ENCODE data around the gene PDP2. TPM values are rescaled to one million over a fixed set of nuclear protein-coding genes. Genes with fewer than 3 reads are reported as not detected.

Gene PDP2
- total RNA-seq, 1 experiment from 2014 or later: 2.5 TPM

- Histone ChIP-seq H3K27me3 (no peaks in the 10 kb centered on the region), H3K9me3 (no peaks in the 10 kb centered on the region), H3K36me3 (no peaks in the 10 kb centered on the region), H3K4me3 (peak overlapping the region; percentile 40)
- DNase-seq: peak; percentile 91
Observed at GRCh38 chr16:66872943-66873684, 7.2 kb upstream of the PDP2 start.

GRCh38 chr16:66873685-66874055, 6.6 kb upstream of the PDP2 start:
- no peaks in the 10 kb centered on the region for H3K9me3 ChIP-seq
- H3K36me3 ChIP-seq: no peaks in the 10 kb centered on the region
- H3K27me3 ChIP-seq: no peaks in the 10 kb centered on the region
- no peak overlapping the region for H3K4me3 ChIP-seq
- no peak for DNase-seq

GRCh38 chr16:66874079-66874775, 6.1 kb upstream of the PDP2 start:
- Histone ChIP-seq H3K27me3 (no peaks in the 10 kb centered on the region), H3K4me3 (no peak overlapping the region), H3K9me3 (no peaks in the 10 kb centered on the region), H3K36me3 (no peaks in the 10 kb centered on the region)
- no peak for DNase-seq

GRCh38 chr16:66878067-66878466, 2.2 kb upstream of the PDP2 start:
- H3K36me3 ChIP-seq: no peaks in the 10 kb centered on the region
- no peaks in the 10 kb centered on the region for H3K9me3 ChIP-seq
- no peak for DNase-seq
- no peaks in the 10 kb centered on the region for H3K27me3 ChIP-seq
- H3K4me3 ChIP-seq: no peak overlapping the region

- peak; percentile 28 for DNase-seq
- H3K27me3 ChIP-seq: no peaks in the 10 kb centered on the region
- H3K9me3 ChIP-seq: no peaks in the 10 kb centered on the region
- peak overlapping the region; percentile 80 for H3K4me3 ChIP-seq
- H3K36me3 ChIP-seq: no peaks in the 10 kb centered on the region
Observed at GRCh38 chr16:66881014-66881417, 701 bp downstream of the PDP2 start.

- H3K36me3 ChIP-seq: no peaks in the 10 kb centered on the region
- no peak for DNase-seq
- H3K27me3 ChIP-seq: no peaks in the 10 kb centered on the region
- H3K4me3 ChIP-seq: peak overlapping the region; percentile 80
- H3K9me3 ChIP-seq: no peaks in the 10 kb centered on the region
Observed at GRCh38 chr16:66881560-66881959, 1.2 kb downstream of the PDP2 start.

- H3K4me3 ChIP-seq: no peak overlapping the region
- no peaks in the 10 kb centered on the region for H3K36me3 ChIP-seq
- no peak for DNase-seq
- no peaks in the 10 kb centered on the region for H3K27me3 ChIP-seq
- no peaks in the 10 kb centered on the region for H3K9me3 ChIP-seq
Observed at GRCh38 chr16:66881964-66882508, 1.7 kb downstream of the PDP2 start.

- Histone ChIP-seq H3K27me3 (no peaks in the 10 kb centered on the region), H3K4me3 (no peak overlapping the region), H3K9me3 (no peaks in the 10 kb centered on the region), H3K36me3 (no peaks in the 10 kb centered on the region)
- no peak for DNase-seq
Observed at GRCh38 chr16:66882702-66883101, 2.4 kb downstream of the PDP2 start.

- Histone ChIP-seq H3K27me3 (no peaks in the 10 kb centered on the region), H3K9me3 (no peaks in the 10 kb centered on the region), H3K4me3 (no peak overlapping the region), H3K36me3 (no peaks in the 10 kb centered on the region)
- no peak for DNase-seq
Observed at GRCh38 chr16:66885491-66885890, 5.2 kb downstream of the PDP2 start.

- no peaks in the 10 kb centered on the region for H3K36me3 ChIP-seq
- H3K9me3 ChIP-seq: no peaks in the 10 kb centered on the region
- no peaks in the 10 kb centered on the region for H3K27me3 ChIP-seq
- H3K4me3 ChIP-seq: no peak overlapping the region
- no peak for DNase-seq
Observed at GRCh38 chr16:66886321-66886720, 6.0 kb downstream of the PDP2 start.

GRCh38 chr16:66886914-66887313, 6.6 kb downstream of the PDP2 start:
- no peak for DNase-seq
- no peaks in the 10 kb centered on the region for H3K36me3 ChIP-seq
- no peak overlapping the region for H3K4me3 ChIP-seq
- no peaks in the 10 kb centered on the region for H3K9me3 ChIP-seq
- no peaks in the 10 kb centered on the region for H3K27me3 ChIP-seq

GRCh38 chr16:66888647-66889615, 8.6 kb downstream of the PDP2 start:
- DNase-seq: no peak
- Histone ChIP-seq H3K36me3 (no peaks in the 10 kb centered on the region), H3K27me3 (no peaks in the 10 kb centered on the region), H3K9me3 (no peaks in the 10 kb centered on the region), H3K4me3 (no peak overlapping the region)

- no peaks in the 10 kb centered on the region for H3K36me3 ChIP-seq
- H3K9me3 ChIP-seq: no peaks in the 10 kb centered on the region
- no peak overlapping the region for H3K4me3 ChIP-seq
- no peak for DNase-seq
- no peaks in the 10 kb centered on the region for H3K27me3 ChIP-seq
Observed at GRCh38 chr16:66889622-66890021, 9.3 kb downstream of the PDP2 start.

GRCh38 chr16:66890799-66891198, 10.5 kb downstream of the PDP2 start:
- DNase-seq: no peak
- Histone ChIP-seq H3K4me3 (no peak overlapping the region), H3K27me3 (no peaks in the 10 kb centered on the region), H3K36me3 (no peaks in the 10 kb centered on the region), H3K9me3 (no peaks in the 10 kb centered on the region)

- Histone ChIP-seq H3K36me3 (no peaks in the 10 kb centered on the region), H3K4me3 (no peak overlapping the region), H3K27me3 (no peaks in the 10 kb centered on the region), H3K9me3 (no peaks in the 10 kb centered on the region)
- no peak for DNase-seq
Observed at GRCh38 chr16:66891360-66891759, 11.0 kb downstream of the PDP2 start.

- Histone ChIP-seq H3K36me3 (no peaks in the 10 kb centered on the region), H3K9me3 (no peaks in the 10 kb centered on the region), H3K4me3 (no peak overlapping the region), H3K27me3 (no peaks in the 10 kb centered on the region)
- no peak for DNase-seq
Observed at GRCh38 chr16:66891797-66892196, 11.5 kb downstream of the PDP2 start.

- no peak for DNase-seq
- Histone ChIP-seq H3K9me3 (no peaks in the 10 kb centered on the region), H3K36me3 (no peaks in the 10 kb centered on the region), H3K4me3 (no peak overlapping the region), H3K27me3 (no peaks in the 10 kb centered on the region)
Observed at GRCh38 chr16:66894055-66894454, 13.7 kb downstream of the PDP2 start.
